Vagina (tissue), 2 donors: ENCODE data around the gene VAMP1.

Source experiments
- POLR2A ChIP-seq, 2 donors: fragments of 450-650 bp; IDR thresholded peaks; one replicate each; pipeline ENCODE4 v1.6.1; 2017; ENCODE audit warnings: antibody characterized with exemption in 2 of 2, mild to moderate bottlenecking in 2 of 2, moderate library complexity in 2 of 2
- POLR2AphosphoS5 ChIP-seq, 2 donors: sonication (generic); formaldehyde crosslinking; IDR thresholded peaks; one replicate each; pipeline ENCODE4 v1.9.0; 2017; ENCODE audit warnings: antibody characterized with exemption in 2 of 2, mild to moderate bottlenecking in 2 of 2, low read depth in 1 of 2; ENCODE audit not compliant: insufficient read depth in 1 of 2

DNA sequence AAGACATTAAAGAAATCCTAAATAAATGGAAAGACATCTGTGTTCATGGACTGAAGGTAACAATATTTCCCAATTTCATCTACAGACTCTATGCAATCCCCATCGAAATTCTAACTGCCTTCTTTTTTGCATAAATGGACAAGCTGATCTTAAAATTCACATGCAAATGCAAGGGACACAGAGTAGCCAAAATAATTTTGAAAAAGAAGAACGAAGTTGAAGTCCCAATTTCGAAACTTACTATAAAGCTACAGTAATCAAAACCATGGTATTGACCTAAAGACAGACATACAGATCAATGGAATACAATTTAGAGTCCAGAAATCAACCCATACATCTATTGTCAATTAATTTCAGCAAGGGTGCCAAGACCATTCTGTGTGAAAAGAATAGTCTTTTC, 42.2 kb downstream of the VAMP1 start:
- no peak for TF ChIP-seq POLR2AphosphoS5 (IDR thresholded peaks at IDR 0.05; ENCODE audit: insufficient read depth in 1 of 2, low read depth in 1 of 2)
- no peak for TF ChIP-seq POLR2A (IDR thresholded peaks at IDR 0.05)
